ENCODE measurements around the gene TMEM139.

- TF ChIP-seq POLR2AphosphoS5 (IDR thresholded peaks at IDR 0.05; ENCODE audit: borderline replicate concordance, low read depth, low read length) (no peak), EZH2 (IDR thresholded peaks at IDR 0.05) (no peak)
Observed at GRCh38 chr7:143295870-143296269, 11.1 kb downstream of the TMEM139 start.
